Endothelial cell of coronary artery (primary cell): Measurements from ENCODE around the gene ZFP90. TPM values are rescaled to one million over a fixed set of nuclear protein-coding genes. Genes with fewer than 3 reads are reported as not detected.

Experiments
- total RNA-seq: library from RNA; depleted of rRNA; stranded (reverse); fragments of >200 nt; gene quantifications from 2 replicates; pipeline ENCODE4 v1.2.3, GENCODE V29; 2014

Gene ZFP90
- 16.4 and 18.2 TPM in 2 replicates for total RNA-seq

DNA sequence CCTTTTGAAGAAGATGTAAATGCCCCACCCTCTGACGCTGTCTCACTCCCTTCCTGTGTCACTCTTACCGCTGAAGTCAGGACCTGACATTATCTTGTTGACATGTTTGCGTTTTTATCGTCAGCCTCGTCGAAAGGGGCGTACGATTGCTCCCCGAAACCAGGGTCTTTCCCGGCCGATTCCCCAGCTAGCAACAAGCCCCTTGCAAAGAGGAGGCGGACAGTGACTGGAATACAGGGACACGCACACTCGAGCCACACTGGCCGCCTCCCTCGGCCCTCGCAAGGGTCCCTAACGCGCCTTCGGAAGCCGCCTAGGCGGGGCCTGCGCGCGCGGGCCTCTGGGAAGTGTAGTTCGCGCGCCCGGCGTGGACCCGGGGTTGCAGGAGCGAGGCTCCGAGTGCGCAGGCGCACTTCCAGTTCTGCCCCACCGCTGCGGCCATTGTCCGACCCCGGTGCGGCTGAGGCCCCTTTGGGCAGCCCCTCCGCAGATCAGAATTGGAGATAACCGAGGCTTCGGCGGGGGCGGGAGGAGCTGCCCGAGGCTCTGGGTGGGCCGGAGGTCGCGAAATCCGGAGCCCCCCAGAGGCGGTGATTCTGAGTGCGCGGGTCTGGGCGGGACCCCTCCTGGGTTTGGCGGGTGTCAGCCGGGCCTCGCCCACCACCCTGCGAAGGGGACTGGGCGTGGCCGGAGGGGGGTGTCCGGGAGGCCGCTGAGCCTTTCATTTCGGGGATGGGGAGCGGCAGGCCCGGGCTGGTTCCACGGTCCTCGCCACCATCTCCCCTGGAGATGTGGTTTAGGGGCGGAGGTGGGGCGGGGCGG, at the start of gene ZFP90:
ZFP90 (plus strand) TSS at position 412 of the 822 bp plus-strand sequence. CDS start 502 bp downstream, outside the sequence.

Other genes starting within 250 kb of the ZFP90 start
- 13.9 and 19.2 TPM in 2 replicates for gene SLC7A6OS, start 228.3 kb upstream of the ZFP90 start, total RNA-seq
- 32.8 and 41.9 TPM in 2 replicates for gene PRMT7, start 228.3 kb upstream of the ZFP90 start, total RNA-seq
- gene SMPD3, start 90.8 kb upstream of the ZFP90 start, total RNA-seq = under 0.01 TPM in 1 of 2 replicates, not detected in the other
- under 0.01 TPM in 1 of 2 replicates, not detected in the other for gene CDH3, start 106.0 kb downstream of the ZFP90 start, total RNA-seq
- not detected in 2 replicates for gene CDH1, start 198.0 kb downstream of the ZFP90 start, total RNA-seq